Adipose tissue (tissue), 3 donors: Measurements from ENCODE around the gene DYNC1I1. TPM values are rescaled to one million over a fixed set of nuclear protein-coding genes. Genes with fewer than 3 reads are reported as not detected.

Experiments used
- H3K27ac ChIP-seq: one replicate; pipeline ENCODE4 v1.5.1; 2013; ENCODE audit warnings: low read depth, low read length
- WGBS, 3 donors: extraction: QIAGEN DNeasy Blood & Tissue Kit; methylation state at CpG; one replicate each; pipeline ENCODE4 v1.1.7; 2013; 5-methylcytosine and 5-hydroxymethylcytosine counted together
- polyA plus RNA-seq, 3 donors: library from polyadenylated mRNA; stranded (reverse); fragments of 200-250 nt; gene quantifications; one replicate each; pipeline ENCODE4 v1.2.3, GENCODE V29; 2013
- donor health status: healthy with polysubstance abuse.
- donor health status: Bipolar disorder and iron deficiency.
- donor health status: healthy.

DYNC1I1 gene
- polyA plus RNA-seq, 3 donors, result 0.58 to 4.8 (median 1.3) TPM

DNA sequence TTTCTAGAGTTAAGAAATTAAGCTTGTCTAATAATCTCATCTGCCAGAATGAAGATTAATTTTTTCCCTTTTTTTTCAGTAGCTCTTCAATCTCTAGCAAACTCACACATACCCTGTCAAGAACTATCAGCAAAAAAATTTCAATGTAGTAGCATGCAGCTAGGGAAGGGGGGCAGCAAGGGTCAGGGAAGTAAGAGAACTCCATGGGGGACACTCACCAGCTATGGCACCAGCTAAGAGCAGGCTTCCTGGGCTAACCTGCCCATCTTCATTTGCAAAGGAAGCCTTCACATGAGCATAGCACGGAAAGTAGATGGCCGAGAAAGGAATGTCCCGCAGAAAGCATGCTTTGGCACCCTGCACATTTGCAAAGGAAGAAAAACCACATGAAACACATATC is 359.2 kb downstream of the DYNC1I1 start:
- WGBS, 3 donors, result 93 to 96% (median 93%) methylated on average over 3 of the region's 3 CpGs
- no peak overlapping the region for H3K27ac ChIP-seq

DNA sequence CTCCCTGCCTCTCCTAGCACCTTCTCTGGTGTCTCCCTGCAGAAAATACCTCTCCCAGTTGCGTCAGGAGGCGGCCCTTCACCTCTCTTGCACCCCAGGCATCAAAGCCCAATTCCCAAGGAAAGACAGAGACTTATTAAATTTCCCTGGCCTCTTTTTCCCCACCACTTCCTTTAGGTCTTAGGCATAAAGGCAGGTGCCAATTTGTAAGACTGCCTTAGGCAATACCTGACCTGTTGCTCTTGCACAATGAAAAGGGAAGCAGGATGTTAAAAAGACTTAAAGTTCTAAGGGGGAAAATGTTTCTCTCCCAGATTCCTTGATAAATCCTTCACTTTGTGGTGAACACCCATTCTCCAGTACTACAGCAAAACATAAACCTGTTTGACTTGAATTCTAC is 362.9 kb downstream of the DYNC1I1 start:
- no peak overlapping the region for H3K27ac ChIP-seq
- 94 to 100% (median 99%) methylated on average over 2 of the region's 2 CpGs for WGBS, 3 donors

DNA sequence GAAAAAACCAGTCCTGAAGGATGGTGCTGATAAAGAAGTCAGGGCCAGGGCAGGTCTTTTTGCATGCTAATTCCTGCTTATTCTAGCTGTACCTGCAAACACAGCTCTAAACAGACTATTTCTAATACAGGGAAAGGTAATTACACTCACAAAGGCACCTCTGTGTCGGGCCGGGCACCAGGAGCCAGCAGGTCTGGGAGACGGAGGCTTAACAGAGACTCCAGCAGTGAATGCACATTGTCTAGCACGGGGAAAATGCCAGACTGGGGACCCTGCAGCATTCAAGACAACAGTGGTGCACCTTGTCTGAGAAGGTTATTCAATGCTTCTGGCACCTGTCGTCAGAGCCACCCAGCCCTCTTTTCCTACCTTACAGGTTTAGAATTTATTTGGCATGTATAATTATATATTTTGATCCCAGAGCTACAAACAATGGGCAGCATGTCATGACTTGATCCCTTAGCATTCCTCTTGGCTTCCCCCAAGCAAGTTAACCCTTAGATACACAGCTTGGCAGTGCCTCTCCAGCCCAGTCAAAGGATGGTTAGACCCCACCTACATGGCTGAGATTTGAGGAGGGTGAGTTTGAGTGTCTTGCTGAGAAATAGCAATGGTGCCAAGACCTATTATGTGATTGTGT is 364.4 kb downstream of the DYNC1I1 start:
- no peak overlapping the region for H3K27ac ChIP-seq
- WGBS, 3 donors, result 83 to 98% (median 95%) methylated on average over 5 of the region's 5 CpGs

DNA sequence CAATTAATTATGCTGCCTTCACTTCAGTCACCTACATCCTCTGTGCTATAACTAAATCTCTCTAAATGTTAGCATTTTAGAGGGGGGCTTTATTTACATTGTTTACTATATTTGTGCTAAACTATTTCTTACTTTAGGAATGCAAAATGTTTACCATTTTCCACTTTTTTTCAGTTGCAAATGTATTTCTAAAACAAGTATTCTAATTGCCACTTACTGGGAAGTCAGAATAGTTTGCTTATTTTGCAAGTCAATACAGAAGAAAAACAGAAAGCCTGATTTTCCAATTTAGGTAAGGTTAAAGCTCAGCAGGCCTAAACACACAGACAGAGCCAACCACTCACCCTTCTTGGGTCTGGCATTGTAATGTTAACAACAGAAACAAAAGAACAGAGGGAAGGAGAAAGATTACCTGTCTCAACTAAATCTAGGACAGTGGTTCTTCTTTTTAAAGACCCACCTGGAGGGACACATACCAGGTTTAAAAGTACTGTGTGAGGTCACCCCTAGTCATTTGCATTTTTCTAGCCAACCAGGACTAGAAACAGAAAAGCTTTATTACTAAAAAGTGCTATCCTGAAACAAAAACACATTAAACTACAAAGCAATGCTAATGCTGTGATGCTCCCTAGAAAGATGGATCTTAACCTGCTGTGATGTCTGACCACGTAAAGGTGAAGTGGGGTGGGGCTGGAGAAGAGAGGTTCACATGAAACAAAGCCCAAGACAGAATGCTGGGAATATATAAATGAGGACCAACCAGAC is 371.3 kb downstream of the DYNC1I1 start:
- 77 to 90% (median 88%) methylated on average over 1 of the region's 1 CpG for WGBS, 3 donors
- H3K27ac ChIP-seq, result no peak overlapping the region

DNA sequence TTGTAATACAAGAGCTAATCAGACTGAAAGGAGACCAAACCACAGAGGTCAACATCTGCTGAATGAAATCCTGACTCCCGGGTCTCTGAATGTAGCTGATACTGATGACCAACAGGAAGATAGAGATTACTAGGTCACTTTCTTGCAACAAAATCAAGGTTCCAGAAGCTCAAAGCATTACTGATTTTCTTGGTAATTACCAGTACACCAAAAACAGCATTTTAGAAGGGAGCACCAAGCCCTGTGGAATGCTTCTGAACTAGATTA is 371.8 kb downstream of the DYNC1I1 start:
- WGBS, 3 donors, result 70 to 81% (median 77%) methylated on average over 1 of the region's 1 CpG
- no peak overlapping the region for H3K27ac ChIP-seq

Other genes with a start within 250 kb of the DYNC1I1 start
- 100 to 1,000 TPM; 106 to 387 (median 182) TPM for gene PDK4, start 176.0 kb upstream of the DYNC1I1 start, polyA plus RNA-seq